Peyer's patch (tissue), 4 donors: ENCODE results near the gene WDSUB1.

ENCODE experiments used
- CTCF ChIP-seq, 6 experiments: fragments of 450-650 bp in 4 of 6; fragments of 200-600 bp in 2 of 6; sonication (generic) in 1 of 6; IDR thresholded peaks; one replicate each; pipeline ENCODE4 v1.5.1; 2017 to 2019; ENCODE audit warnings: antibody characterized with exemption in 6 of 6, mild to moderate bottlenecking in 3 of 6, moderate library complexity in 1 of 6
- POLR2A ChIP-seq, 2 donors: fragments of 450-650 bp; IDR thresholded peaks; one replicate each; pipeline ENCODE4 v1.5.1; 2017; ENCODE audit warnings: antibody characterized with exemption in 2 of 2, mild to moderate bottlenecking in 2 of 2, moderate library complexity in 2 of 2

GRCh38 chr2:159252905-159253304 is 33.6 kb downstream of the WDSUB1 start:
- no peak for TF ChIP-seq POLR2A (IDR thresholded peaks at IDR 0.05)
- no peak for TF ChIP-seq CTCF (IDR thresholded peaks at IDR 0.05)
